Trophoblast cell (in vitro differentiated cells and primary cell): Measurements from ENCODE around the gene C5orf15. TPM values are rescaled to one million over a fixed set of nuclear protein-coding genes. Genes with fewer than 3 reads are reported as not detected.

Experiments used
- DNase-seq, 2 donors: peaks; one replicate each; pipeline ENCODE4 v3.0.0-alpha.2; 2016
- H2AFZ ChIP-seq: 2 replicates; pipeline ENCODE4 v1.6.1; 2013; ENCODE audit warnings: low read length, moderate library complexity, mild to moderate bottlenecking; ENCODE audit not compliant: insufficient read depth, poor library complexity
- H2AK5ac ChIP-seq: 2 replicates; pipeline ENCODE4 v1.6.1; 2013; ENCODE audit warnings: mild to moderate bottlenecking, low read length
- H2BK120ac ChIP-seq: 2 replicates; pipeline ENCODE4 v1.6.1; 2013; ENCODE audit warnings: low read length, mild to moderate bottlenecking, moderate library complexity; ENCODE audit not compliant: insufficient read depth, poor library complexity
- H2BK12ac ChIP-seq: 2 replicates; pipeline ENCODE4 v1.6.1; 2013; ENCODE audit warnings: mild to moderate bottlenecking, low read length, moderate library complexity
- H2BK5ac ChIP-seq: 2 replicates; pipeline ENCODE4 v1.6.1; 2013; ENCODE audit warnings: low read length, low read depth, moderate library complexity, mild to moderate bottlenecking; ENCODE audit not compliant: poor library complexity
- H3K14ac ChIP-seq: 2 replicates; pipeline ENCODE4 v1.6.1; 2013; ENCODE audit warnings: mild to moderate bottlenecking, low read length
- H3K18ac ChIP-seq: 2 replicates; pipeline ENCODE4 v1.6.1; 2013; ENCODE audit warnings: mild to moderate bottlenecking, low read length
- H3K23ac ChIP-seq: 2 replicates; pipeline ENCODE4 v1.6.1; 2013; ENCODE audit warnings: low read length
- H3K27ac ChIP-seq: 2 replicates; pipeline ENCODE4 v1.5.1; 2013; ENCODE audit warnings: low read depth, mild to moderate bottlenecking, inconsistent platforms, low read length, moderate library complexity
- H3K27me3 ChIP-seq: 2 replicates; pipeline ENCODE4 v1.6.1; 2013; ENCODE audit warnings: inconsistent platforms, mild to moderate bottlenecking, low read length, moderate library complexity; ENCODE audit not compliant: insufficient read depth
- H3K36me3 ChIP-seq, 2 experiments: 1 replicate in 1 of 2; 2 replicates in 1 of 2; pipeline ENCODE4 v1.6.1; 2013; ENCODE audit warnings: low read length in 2 of 2, mild to moderate bottlenecking in 2 of 2, moderate library complexity in 1 of 2; ENCODE audit not compliant: insufficient read depth in 2 of 2, control insufficient read depth in 1 of 2
- H3K4ac ChIP-seq: 2 replicates; pipeline ENCODE4 v1.6.1; 2013; ENCODE audit warnings: low read depth, mild to moderate bottlenecking, low read length, moderate library complexity
- H3K4me1 ChIP-seq, 2 experiments: 1 replicate in 1 of 2; 2 replicates in 1 of 2; pipeline ENCODE4 v1.6.1; 2013; ENCODE audit warnings: low read length in 2 of 2, mild to moderate bottlenecking in 2 of 2, moderate library complexity in 1 of 2; ENCODE audit not compliant: insufficient read depth in 2 of 2, control insufficient read depth in 1 of 2
- H3K4me2 ChIP-seq: 2 replicates; pipeline ENCODE4 v1.6.1; 2013; ENCODE audit warnings: inconsistent platforms, mild to moderate bottlenecking, low read length, moderate library complexity
- H3K4me3 ChIP-seq: 2 replicates; pipeline ENCODE4 v1.5.1; 2013; ENCODE audit warnings: mild to moderate bottlenecking, low read depth, low read length, inconsistent platforms
- H3K79me1 ChIP-seq: one replicate; pipeline ENCODE4 v1.6.1; 2013; ENCODE audit warnings: low read length
- H3K79me2 ChIP-seq: 2 replicates; pipeline ENCODE4 v1.6.1; 2013; ENCODE audit warnings: low read length, mild to moderate bottlenecking; ENCODE audit not compliant: control insufficient read depth, insufficient read depth, poor library complexity
- H3K9ac ChIP-seq: 2 replicates; pipeline ENCODE4 v1.6.1; 2013; ENCODE audit warnings: mild to moderate bottlenecking, low read length
- H3K9me3 ChIP-seq: 2 replicates; pipeline ENCODE4 v1.6.1; 2013; ENCODE audit warnings: low read depth, mild to moderate bottlenecking, control low read depth, inconsistent platforms, low read length; ENCODE audit not compliant: insufficient read depth
- H4K12ac ChIP-seq: 2 replicates; pipeline ENCODE4 v1.6.1; 2013; ENCODE audit warnings: low read depth, mild to moderate bottlenecking, low read length, moderate library complexity
- H4K8ac ChIP-seq: 2 replicates; pipeline ENCODE4 v1.6.1; 2013; ENCODE audit warnings: low read depth, mild to moderate bottlenecking, low read length, moderate library complexity
- H4K91ac ChIP-seq: one replicate; pipeline ENCODE4 v1.6.1; 2013; ENCODE audit warnings: low read depth, mild to moderate bottlenecking, low read length, moderate library complexity
- WGBS: extraction: QIAGEN DNeasy Blood & Tissue Kit; methylation state at CpG from one replicate; pipeline ENCODE4 v1.1.7; 2013; ENCODE audit warnings: missing lambda C conversion rate; ENCODE audit not compliant: insufficient read length, insufficient coverage; ENCODE audit errors: extremely low coverage; 5-methylcytosine and 5-hydroxymethylcytosine counted together
- polyA plus RNA-seq: library from polyadenylated mRNA; stranded (reverse); fragments of 200-250 nt; gene quantifications from 2 replicates; pipeline ENCODE4 v1.2.3, GENCODE V29; 2013

The C5orf15 gene
- polyA plus RNA-seq: 66.6 and 67.9 TPM in 2 replicates

GRCh38 chr5:133968204-133968980 is at the start of gene C5orf15:
TSS of gene C5orf15 (minus strand) at chr5:133968625. CDS start at chr5:133968584, 41 bp downstream.
- peak within 1 kb of the TSS; percentile 88 for H2BK120ac ChIP-seq
- no peaks in the 10 kb centered on the region for H3K27me3 ChIP-seq
- peak within 1 kb of the TSS; percentile 64 for H2AK5ac ChIP-seq
- H3K23ac ChIP-seq: no peak within 1 kb of the TSS
- peak within 1 kb of the TSS; percentile 91 for H3K14ac ChIP-seq
- peaks cover 4% of the 10 kb centered on the region for H3K79me2 ChIP-seq
- peak within 1 kb of the TSS; percentile 92 for H3K9ac ChIP-seq
- peak; percentile 98 to 99 for DNase-seq
- no peak within 1 kb of the TSS for H2BK12ac ChIP-seq
- H3K27ac ChIP-seq: peak within 1 kb of the TSS; percentile 74
- no peak within 1 kb of the TSS for H2BK5ac ChIP-seq
- peak within 1 kb of the TSS; percentile 53 for H3K18ac ChIP-seq
- H3K4me2 ChIP-seq: peak within 1 kb of the TSS; percentile 74
- WGBS: no CpG with 5 or more reads among the region's 48 CpGs
- peak within 1 kb of the TSS; percentile 98 for H4K12ac ChIP-seq
- H3K79me1 ChIP-seq: peaks cover 7% of the 10 kb centered on the region
- no peaks in the 10 kb centered on the region for H3K9me3 ChIP-seq
- peak within 1 kb of the TSS; percentile 85 for H4K91ac ChIP-seq
- peak within 1 kb of the TSS; percentile 98 for H4K8ac ChIP-seq
- peak within 1 kb of the TSS; percentile 91 for H3K4me3 ChIP-seq
- H2AFZ ChIP-seq: peak within 1 kb of the TSS; percentile 92
- peaks cover 7 to 10% of the 10 kb centered on the region in 2 experiments for H3K36me3 ChIP-seq
- peaks cover 3 to 5% of the 10 kb centered on the region in 2 experiments for H3K4me1 ChIP-seq
- H3K4ac ChIP-seq: peak within 1 kb of the TSS; percentile 85

- WGBS: no CpG with 5 or more reads among the region's 2 CpGs
- H2BK5ac ChIP-seq: no peak overlapping the region
These were observed 39.9 kb upstream of the C5orf15 start for GRCh38 chr5:134008266-134008749.

GRCh38 chr5:134007581-134008265 is 39.3 kb upstream of the C5orf15 start:
- Histone ChIP-seq H2BK120ac (no peak overlapping the region), H3K9ac (no peak overlapping the region), H3K18ac (no peak overlapping the region), H4K12ac (no peak overlapping the region), H3K4me2 (no peak overlapping the region), H3K23ac (no peak overlapping the region), H3K27ac (no peak overlapping the region), H4K8ac (no peak overlapping the region), H3K14ac (no peak overlapping the region), H2BK5ac (no peak overlapping the region), H3K27me3 (no peaks in the 10 kb centered on the region), H3K9me3 (no peaks in the 10 kb centered on the region), H3K4ac (no peak overlapping the region), H2BK12ac (no peak overlapping the region), H2AK5ac (no peak overlapping the region), H3K4me3 (no peak overlapping the region), H3K36me3 (no peaks in the 10 kb centered on the region), H3K4me1 (peaks cover 14 to 15% of the 10 kb centered on the region in 2 experiments), H3K79me2 (peaks cover 26% of the 10 kb centered on the region), H4K91ac (no peak overlapping the region), H3K79me1 (peaks cover 23% of the 10 kb centered on the region), H2AFZ (no peak overlapping the region)
- DNase-seq: no peak
- WGBS: no CpG with 5 or more reads among the region's 14 CpGs

More at GRCh38 chr5:134008266-134008749, 39.9 kb upstream of the C5orf15 start:
- peak in 1 of 2 donors; percentile 8 for DNase-seq
- H3K4me3 ChIP-seq: no peak overlapping the region
- H4K91ac ChIP-seq: no peak overlapping the region
- H3K27me3 ChIP-seq: no peaks in the 10 kb centered on the region
- H3K4ac ChIP-seq: no peak overlapping the region
- H3K36me3 ChIP-seq: no peaks in the 10 kb centered on the region
- H4K12ac ChIP-seq: no peak overlapping the region
- no peak overlapping the region for H3K18ac ChIP-seq
- H2BK12ac ChIP-seq: no peak overlapping the region
- no peak overlapping the region for H3K4me2 ChIP-seq
- H3K79me1 ChIP-seq: peaks cover 23% of the 10 kb centered on the region
- no peak overlapping the region for H3K14ac ChIP-seq
- H2BK120ac ChIP-seq: no peak overlapping the region
- H2AK5ac ChIP-seq: no peak overlapping the region
- no peak overlapping the region for H2AFZ ChIP-seq
- no peaks in the 10 kb centered on the region for H3K9me3 ChIP-seq
- no peak overlapping the region for H3K9ac ChIP-seq
- H3K4me1 ChIP-seq: peaks cover 8 to 9% of the 10 kb centered on the region in 2 experiments
- peaks cover 20% of the 10 kb centered on the region for H3K79me2 ChIP-seq
- H4K8ac ChIP-seq: no peak overlapping the region
- H3K23ac ChIP-seq: no peak overlapping the region
- H3K27ac ChIP-seq: no peak overlapping the region

- Histone ChIP-seq H3K36me3 (peaks cover 8 to 9% of the 10 kb centered on the region in 2 experiments), H3K27me3 (no peaks in the 10 kb centered on the region), H4K8ac (peak overlapping the region; percentile 72), H2BK120ac (no peak overlapping the region), H2BK12ac (no peak overlapping the region), H3K4me2 (peak overlapping the region; percentile 90), H3K79me2 (peaks cover 37% of the 10 kb centered on the region), H3K9ac (no peak overlapping the region), H3K79me1 (peaks cover 23% of the 10 kb centered on the region), H3K18ac (peak overlapping the region; percentile 47), H3K14ac (peak overlapping the region; percentile 17), H3K27ac (no peak overlapping the region), H2BK5ac (no peak overlapping the region), H4K91ac (peak overlapping the region; percentile 72), H4K12ac (peak overlapping the region; percentile 95), H3K4ac (no peak overlapping the region), H2AK5ac (peak overlapping the region; percentile 3), H3K23ac (no peak overlapping the region), H3K9me3 (no peaks in the 10 kb centered on the region), H3K4me1 (peaks cover 23 to 26% of the 10 kb centered on the region in 2 experiments), H3K4me3 (no peak overlapping the region), H2AFZ (no peak overlapping the region)
- WGBS: no CpG with 5 or more reads among the region's 13 CpGs
- no peak for DNase-seq
These were observed 37.7 kb upstream of the C5orf15 start for GRCh38 chr5:134006115-134006514.
